ENCODE results near the gene GIMAP1.
A peak's percentile ranks its signal among the peaks of the same experiment; 100 is the strongest.

GIMAP1 gene

GRCh38 chr7:150728609-150729008 lies 12.2 kb downstream of the GIMAP1 start:
- H3K9me3 Mint-ChIP-seq: peaks cover 14% of the 10 kb centered on the region

GRCh38 chr7:150731916-150732315 lies 15.5 kb downstream of the GIMAP1 start:
- peak; percentile 64 for ATAC-seq (replicated peaks; ENCODE audit: extremely low read depth, poor library complexity, severe bottlenecking)
- Mint-ChIP-seq H3K4me1 (peaks cover 62% of the 10 kb centered on the region), H3K9me3 (peaks cover 7% of the 10 kb centered on the region), H3K4me3 (peak overlapping the region; percentile 43), H3K27ac (ENCODE audit: low read depth) (peak overlapping the region; percentile 98), H3K36me3 (ENCODE audit: insufficient read depth) (peaks cover 6% of the 10 kb centered on the region), H3K27me3 (no peaks in the 10 kb centered on the region)
- no peak for DNase-seq (ENCODE audit: low spot score in 2 of 2)

More at GRCh38 chr7:150728609-150729008, 12.2 kb downstream of the GIMAP1 start:
- ATAC-seq (replicated peaks; ENCODE audit: extremely low read depth, poor library complexity, severe bottlenecking) (no peak), DNase-seq (ENCODE audit: low spot score in 2 of 2) (no peak)
- Mint-ChIP-seq H3K4me1 (peaks cover 55% of the 10 kb centered on the region), H3K4me3 (no peak overlapping the region), H3K27ac (ENCODE audit: low read depth) (peak overlapping the region; percentile 56), H3K36me3 (ENCODE audit: insufficient read depth) (peaks cover 13% of the 10 kb centered on the region), H3K27me3 (no peaks in the 10 kb centered on the region)

DNA sequence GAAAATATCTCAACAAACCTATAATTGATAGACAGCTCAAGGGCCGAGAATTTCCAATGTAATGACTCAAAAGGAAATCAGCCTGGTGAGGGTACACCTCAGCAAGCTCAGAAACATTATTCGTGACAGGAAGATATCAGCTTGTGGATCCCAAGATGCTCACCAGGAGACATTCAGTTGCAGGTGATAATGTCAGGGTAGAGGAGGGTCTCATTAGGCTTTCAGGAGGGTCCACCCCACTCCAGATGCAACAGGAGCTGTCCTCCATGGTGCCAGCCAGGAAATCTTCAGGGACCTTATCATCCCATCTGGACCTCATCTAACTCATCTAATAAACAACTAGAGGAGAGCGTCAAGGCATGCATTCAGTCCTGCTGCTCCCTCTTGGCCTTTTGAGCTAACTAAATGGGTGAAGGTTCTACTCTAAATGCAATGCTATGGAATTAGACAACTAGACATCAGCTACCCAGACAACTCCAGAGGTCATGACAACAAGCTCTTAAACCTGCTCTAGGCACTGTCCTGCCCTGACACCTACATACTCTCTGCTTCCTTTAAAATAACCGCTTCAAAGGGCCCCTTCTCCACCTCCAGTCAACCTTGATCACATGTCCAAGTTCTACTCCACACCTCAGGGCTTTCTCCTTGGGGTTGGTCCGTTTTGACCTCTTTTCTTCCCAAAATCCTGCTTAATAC lies 16.5 kb downstream of the GIMAP1 start:
- peaks cover 55% of the 10 kb centered on the region for H3K4me1 Mint-ChIP-seq
- peak overlapping the region; percentile 86 for H3K4me3 Mint-ChIP-seq
- H3K27ac Mint-ChIP-seq (ENCODE audit: low read depth): peak overlapping the region; percentile 98
- H3K27me3 Mint-ChIP-seq: no peaks in the 10 kb centered on the region
- H3K36me3 Mint-ChIP-seq (ENCODE audit: insufficient read depth): peaks cover 12% of the 10 kb centered on the region
- peak; percentile 53 for ATAC-seq (replicated peaks; ENCODE audit: extremely low read depth, poor library complexity, severe bottlenecking)
- DNase-seq (ENCODE audit: low spot score in 2 of 2): no peak
- H3K9me3 Mint-ChIP-seq: no peaks in the 10 kb centered on the region

- Mint-ChIP-seq H3K4me3 (peak overlapping the region; percentile 86), H3K9me3 (no peaks in the 10 kb centered on the region), H3K27me3 (no peaks in the 10 kb centered on the region), H3K4me1 (peaks cover 55% of the 10 kb centered on the region), H3K27ac (ENCODE audit: low read depth) (peak overlapping the region; percentile 98), H3K36me3 (ENCODE audit: insufficient read depth) (peaks cover 16% of the 10 kb centered on the region)
- ATAC-seq (replicated peaks; ENCODE audit: extremely low read depth, poor library complexity, severe bottlenecking): no peak
- no peak for DNase-seq (ENCODE audit: low spot score in 2 of 2)
These were observed 17.2 kb downstream of the GIMAP1 start for GRCh38 chr7:150733482-150734095.

- Mint-ChIP-seq H3K4me1 (peaks cover 56% of the 10 kb centered on the region), H3K9me3 (no peaks in the 10 kb centered on the region), H3K27ac (ENCODE audit: low read depth) (peak overlapping the region; percentile 98), H3K36me3 (ENCODE audit: insufficient read depth) (peaks cover 21% of the 10 kb centered on the region), H3K4me3 (peak overlapping the region; percentile 86), H3K27me3 (no peaks in the 10 kb centered on the region)
- no peak for ATAC-seq (replicated peaks; ENCODE audit: extremely low read depth, poor library complexity, severe bottlenecking)
- no peak for DNase-seq (ENCODE audit: low spot score in 2 of 2)
These were observed 17.8 kb downstream of the GIMAP1 start for GRCh38 chr7:150734254-150734653.

DNA sequence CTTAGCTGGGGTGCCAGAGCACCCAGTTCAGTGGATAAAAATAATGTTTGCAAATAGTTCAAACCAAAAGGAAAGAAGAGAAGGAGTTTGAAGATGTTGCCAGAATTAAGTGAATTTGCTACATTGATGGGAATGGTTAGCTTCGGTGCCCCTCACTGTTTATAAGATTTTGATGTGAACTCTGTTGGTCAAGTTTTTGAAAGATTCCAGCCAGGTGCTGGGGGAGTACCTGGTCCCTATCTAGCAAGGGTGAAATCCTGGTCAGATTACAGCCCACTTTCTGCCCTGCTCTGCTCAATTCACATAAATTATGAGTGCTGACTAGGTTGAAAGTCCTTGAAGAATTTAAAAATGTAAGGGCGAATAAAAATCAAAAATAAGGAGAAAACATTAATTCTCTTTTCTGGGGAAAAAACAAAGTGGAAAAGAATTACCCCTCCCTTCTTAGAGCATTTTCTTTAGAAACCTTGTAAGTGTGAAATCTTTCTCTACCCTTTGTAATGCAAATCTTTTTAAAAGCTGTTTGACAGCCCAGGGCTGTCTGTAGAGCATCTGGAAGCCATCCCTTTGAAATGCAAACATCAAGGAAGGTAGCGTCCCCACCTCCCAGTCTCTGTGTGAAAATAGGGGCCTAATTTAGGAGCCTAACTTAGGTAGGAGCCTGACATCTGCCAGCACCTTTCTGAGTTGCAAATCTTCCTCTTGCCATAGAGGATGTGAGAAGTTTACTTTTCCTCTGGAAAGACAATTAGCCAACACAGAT lies 19.4 kb downstream of the GIMAP1 start:
- H3K4me3 Mint-ChIP-seq: peak overlapping the region; percentile 86
- H3K36me3 Mint-ChIP-seq (ENCODE audit: insufficient read depth): peaks cover 34% of the 10 kb centered on the region
- peaks cover 62% of the 10 kb centered on the region for H3K4me1 Mint-ChIP-seq
- ATAC-seq (replicated peaks; ENCODE audit: extremely low read depth, poor library complexity, severe bottlenecking) (no peak), DNase-seq (ENCODE audit: low spot score in 2 of 2) (no peak)
- no peaks in the 10 kb centered on the region for H3K9me3 Mint-ChIP-seq
- H3K27ac Mint-ChIP-seq (ENCODE audit: low read depth): peak overlapping the region; percentile 98
- H3K27me3 Mint-ChIP-seq: no peaks in the 10 kb centered on the region

- Mint-ChIP-seq H3K4me1 (peaks cover 68% of the 10 kb centered on the region), H3K36me3 (ENCODE audit: insufficient read depth) (peaks cover 44% of the 10 kb centered on the region), H3K27ac (ENCODE audit: low read depth) (peak overlapping the region; percentile 98), H3K9me3 (no peaks in the 10 kb centered on the region), H3K4me3 (peak overlapping the region; percentile 86), H3K27me3 (no peaks in the 10 kb centered on the region)
- DNase-seq (ENCODE audit: low spot score in 2 of 2): no peak
- ATAC-seq (replicated peaks; ENCODE audit: extremely low read depth, poor library complexity, severe bottlenecking): peak; percentile 6
These were observed 20.5 kb downstream of the GIMAP1 start for GRCh38 chr7:150736864-150737263.

GRCh38 chr7:150737265-150738055 lies 21.0 kb downstream of the GIMAP1 start, which contains the start of gene GIMAP5:
Gene GIMAP5 (plus strand): TSS chr7:150737418. CDS start chr7:150740885, 3,467 bp downstream.
- Mint-ChIP-seq H3K9me3 (no peaks in the 10 kb centered on the region), H3K36me3 (ENCODE audit: insufficient read depth) (peaks cover 48% of the 10 kb centered on the region), H3K27me3 (no peaks in the 10 kb centered on the region), H3K4me3 (peak within 1 kb of the TSS; percentile 86), H3K27ac (ENCODE audit: low read depth) (peak within 1 kb of the TSS; percentile 98), H3K4me1 (peaks cover 68% of the 10 kb centered on the region)
- ATAC-seq (replicated peaks; ENCODE audit: extremely low read depth, poor library complexity, severe bottlenecking): peak; percentile 63
- no peak for DNase-seq (ENCODE audit: low spot score in 2 of 2)

- H3K4me3 Mint-ChIP-seq: peak overlapping the region; percentile 86
- no peaks in the 10 kb centered on the region for H3K9me3 Mint-ChIP-seq
- DNase-seq (ENCODE audit: low spot score in 2 of 2): no peak
- peaks cover 55% of the 10 kb centered on the region for H3K36me3 Mint-ChIP-seq (ENCODE audit: insufficient read depth)
- peaks cover 69% of the 10 kb centered on the region for H3K4me1 Mint-ChIP-seq
- no peak for ATAC-seq (replicated peaks; ENCODE audit: extremely low read depth, poor library complexity, severe bottlenecking)
- no peaks in the 10 kb centered on the region for H3K27me3 Mint-ChIP-seq
- peak overlapping the region; percentile 98 for H3K27ac Mint-ChIP-seq (ENCODE audit: low read depth)
These were observed 21.7 kb downstream of the GIMAP1 start for GRCh38 chr7:150738092-150738491.

DNA sequence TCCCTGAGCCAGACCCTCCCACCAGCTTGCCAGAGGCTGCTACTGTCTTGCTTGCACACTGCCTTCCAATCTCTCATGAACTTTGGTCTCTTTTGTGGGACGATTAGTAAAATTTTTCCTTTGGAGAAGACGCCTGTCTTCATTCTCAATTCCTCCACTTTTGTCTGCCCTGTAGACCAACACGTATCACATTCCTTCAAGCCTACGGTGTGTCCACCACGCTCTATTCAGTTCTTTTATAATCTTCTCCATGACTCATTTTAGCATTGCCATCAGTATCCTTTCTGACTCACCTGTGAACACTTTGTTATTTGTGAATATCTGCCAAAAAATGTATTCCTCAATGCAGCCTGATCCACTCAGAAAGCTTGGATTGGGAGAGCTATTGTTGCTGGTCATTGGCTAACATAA lies 22.2 kb downstream of the GIMAP1 start:
- H3K36me3 Mint-ChIP-seq (ENCODE audit: insufficient read depth): peaks cover 60% of the 10 kb centered on the region
- ATAC-seq (replicated peaks; ENCODE audit: extremely low read depth, poor library complexity, severe bottlenecking): no peak
- H3K4me1 Mint-ChIP-seq: peaks cover 69% of the 10 kb centered on the region
- peak overlapping the region; percentile 98 for H3K27ac Mint-ChIP-seq (ENCODE audit: low read depth)
- DNase-seq (ENCODE audit: low spot score in 2 of 2): no peak
- H3K27me3 Mint-ChIP-seq: no peaks in the 10 kb centered on the region
- H3K4me3 Mint-ChIP-seq: peak overlapping the region; percentile 86
- no peaks in the 10 kb centered on the region for H3K9me3 Mint-ChIP-seq

DNA sequence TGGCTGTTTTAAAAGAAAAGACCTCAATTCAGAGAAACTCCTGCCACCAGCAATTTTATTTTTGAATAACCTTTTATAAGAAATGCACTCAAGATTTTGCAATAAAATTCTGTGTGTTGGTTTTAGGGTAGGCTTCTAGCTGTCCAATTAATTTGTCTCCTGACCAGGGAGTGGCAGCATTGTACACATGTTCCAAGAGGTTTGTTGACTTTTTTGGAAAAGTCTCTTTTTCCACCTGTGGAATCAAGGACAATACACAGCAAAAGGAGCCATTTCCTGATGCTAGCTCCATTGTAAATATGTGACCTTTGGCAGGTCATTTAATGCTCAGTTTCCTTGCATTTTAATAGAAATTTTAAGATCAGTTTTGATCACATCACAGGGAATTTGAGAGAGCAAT lies 22.6 kb downstream of the GIMAP1 start:
- Mint-ChIP-seq H3K4me3 (peak overlapping the region; percentile 86), H3K9me3 (no peaks in the 10 kb centered on the region), H3K36me3 (ENCODE audit: insufficient read depth) (peaks cover 62% of the 10 kb centered on the region), H3K27ac (ENCODE audit: low read depth) (peak overlapping the region; percentile 98), H3K4me1 (peaks cover 69% of the 10 kb centered on the region), H3K27me3 (no peaks in the 10 kb centered on the region)
- DNase-seq (ENCODE audit: low spot score in 2 of 2) (no peak), ATAC-seq (replicated peaks; ENCODE audit: extremely low read depth, poor library complexity, severe bottlenecking) (no peak)

GRCh38 chr7:150740053-150740452 lies 23.6 kb downstream of the GIMAP1 start:
- Mint-ChIP-seq H3K36me3 (ENCODE audit: insufficient read depth) (peaks cover 71% of the 10 kb centered on the region), H3K4me1 (peaks cover 69% of the 10 kb centered on the region), H3K9me3 (no peaks in the 10 kb centered on the region), H3K27me3 (no peaks in the 10 kb centered on the region), H3K4me3 (peak overlapping the region; percentile 86), H3K27ac (ENCODE audit: low read depth) (peak overlapping the region; percentile 98)
- no peak for DNase-seq (ENCODE audit: low spot score in 2 of 2)
- no peak for ATAC-seq (replicated peaks; ENCODE audit: extremely low read depth, poor library complexity, severe bottlenecking)
